ENCODE measurements around the gene MYCT1. TPM values are rescaled to one million over a fixed set of nuclear protein-coding genes. Genes with fewer than 3 reads are reported as not detected.

Gene MYCT1
- total RNA-seq, 1 experiment from 2014 or later: 1.5 TPM

DNA sequence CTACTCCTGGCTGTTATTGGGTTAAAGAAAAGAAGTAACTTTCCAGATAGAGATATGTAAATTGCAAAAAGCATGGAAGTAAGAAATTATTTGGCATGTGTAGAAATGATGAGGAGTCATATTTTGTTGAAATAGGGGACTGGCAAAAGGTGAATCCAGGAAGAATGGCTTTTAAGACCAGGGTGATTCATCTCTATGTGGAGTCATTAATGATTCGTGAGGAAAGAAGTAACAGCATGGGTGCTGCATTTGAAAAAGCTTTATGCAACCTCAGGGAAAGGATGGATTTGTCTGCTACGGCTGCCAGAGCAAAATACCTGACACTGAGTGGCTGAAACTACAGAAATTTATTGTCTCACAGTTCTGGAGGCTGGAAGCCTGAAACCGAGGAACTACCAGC is 45.7 kb upstream of the MYCT1 start:
- H3K27ac Mint-ChIP-seq: no peak overlapping the region
- no peak for DNase-seq (ENCODE audit: low spot score)
- no peaks in the 10 kb centered on the region for H3K36me3 Mint-ChIP-seq
- no peak for TF ChIP-seq HMGA2 (CRISPR knock-in tag; IDR thresholded peaks at IDR 0.05)
- TF ChIP-seq ARID4B (CRISPR knock-in tag; IDR thresholded peaks at IDR 0.05; ENCODE audit: borderline replicate concordance): no peak
- no peak for TF ChIP-seq ELF4 (CRISPR knock-in tag; IDR thresholded peaks at IDR 0.05; ENCODE audit: low read depth)
- TF ChIP-seq RORB (CRISPR knock-in tag; IDR thresholded peaks at IDR 0.05): no peak
- TF ChIP-seq CTCF (IDR thresholded peaks at IDR 0.05): no peak
- no peak for TF ChIP-seq ZNF532 (CRISPR knock-in tag; IDR thresholded peaks at IDR 0.05; ENCODE audit: borderline replicate concordance)
- TF ChIP-seq ZBTB21 (CRISPR knock-in tag; IDR thresholded peaks at IDR 0.05; ENCODE audit: borderline replicate concordance): no peak
- peaks cover 11% of the 10 kb centered on the region for H3K4me1 Mint-ChIP-seq
- no peak overlapping the region for H3K4me3 Mint-ChIP-seq
- no peaks in the 10 kb centered on the region for H3K9me3 Mint-ChIP-seq
- POLR2A ChIA-PET: no interaction called here
- ATAC-seq: no peak; the same call in 1 of the 2 replicates
- no peaks in the 10 kb centered on the region for H3K27me3 Mint-ChIP-seq (ENCODE audit: low read depth)
- CTCF ChIA-PET: interaction anchor here (2.0 kb wide), 1 partner anchor 9 kb away, joined by 6 read pairs; no protein-coding TSS in a partner anchor

- POLR2A ChIA-PET: no interaction called here
- ATAC-seq (no peak), DNase-seq (ENCODE audit: low spot score) (no peak)
- CTCF ChIA-PET: no interaction called here
- Mint-ChIP-seq H3K27me3 (ENCODE audit: low read depth) (no peaks in the 10 kb centered on the region), H3K4me3 (no peak overlapping the region), H3K4me1 (no peaks in the 10 kb centered on the region), H3K27ac (no peak overlapping the region), H3K9me3 (peaks cover 2% of the 10 kb centered on the region), H3K36me3 (no peaks in the 10 kb centered on the region)
- TF ChIP-seq, protein P1, sequence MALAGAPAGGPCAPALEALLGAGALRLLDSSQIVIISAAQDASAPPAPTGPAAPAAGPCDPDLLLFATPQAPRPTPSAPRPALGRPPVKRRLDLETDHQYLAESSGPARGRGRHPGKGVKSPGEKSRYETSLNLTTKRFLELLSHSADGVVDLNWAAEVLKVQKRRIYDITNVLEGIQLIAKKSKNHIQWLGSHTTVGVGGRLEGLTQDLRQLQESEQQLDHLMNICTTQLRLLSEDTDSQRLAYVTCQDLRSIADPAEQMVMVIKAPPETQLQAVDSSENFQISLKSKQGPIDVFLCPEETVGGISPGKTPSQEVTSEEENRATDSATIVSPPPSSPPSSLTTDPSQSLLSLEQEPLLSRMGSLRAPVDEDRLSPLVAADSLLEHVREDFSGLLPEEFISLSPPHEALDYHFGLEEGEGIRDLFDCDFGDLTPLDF (CRISPR knock-in tag; IDR thresholded peaks at IDR 0.05): no peak
- TF ChIP-seq IRF2 (CRISPR knock-in tag; IDR thresholded peaks at IDR 0.05; ENCODE audit: borderline replicate concordance, low read depth) (no peak), EMX1 (CRISPR knock-in tag; IDR thresholded peaks at IDR 0.05) (no peak), RELA (CRISPR knock-in tag; IDR thresholded peaks at IDR 0.05; ENCODE audit: borderline replicate concordance) (no peak), ZBTB21 (CRISPR knock-in tag; IDR thresholded peaks at IDR 0.05; ENCODE audit: borderline replicate concordance) (no peak), FOXP1 (CRISPR knock-in tag; IDR thresholded peaks at IDR 0.05; ENCODE audit: borderline replicate concordance) (no peak), E2F4 (CRISPR knock-in tag; IDR thresholded peaks at IDR 0.05; ENCODE audit: borderline replicate concordance, low read depth) (no peak), JAZF1 (CRISPR knock-in tag; IDR thresholded peaks at IDR 0.05) (no peak), ZNF232 (CRISPR knock-in tag; IDR thresholded peaks at IDR 0.05) (no peak), ERG (CRISPR knock-in tag; IDR thresholded peaks at IDR 0.05) (no peak), NFATC4 (CRISPR knock-in tag; IDR thresholded peaks at IDR 0.05) (no peak)
These were observed 35.9 kb upstream of the MYCT1 start for GRCh38 chr6:152661776-152662175.

Measured in WTC11 (cell line).